ENCODE data around the gene MTX1. TPM values are rescaled to one million over a fixed set of nuclear protein-coding genes. Genes with fewer than 3 reads are reported as not detected.
A peak's percentile ranks its signal among the peaks of the same experiment; 100 is the strongest.

Gene MTX1
- polyA plus RNA-seq, 1 donor (not counting 4 experiments of a cell fraction or from before 2014, with no cell fraction given): 43.4 TPM

- dilution Hi-C loops (cut with MboI; ENCODE audit: extremely low pct_ligation_motif_present, low sequenced_read_pairs): no loop called here
- TF ChIP-seq CTCF (optimal IDR thresholded peaks at IDR 0.05 in 1 of 3, IDR thresholded peaks at IDR 0.05 in 1 of 3, conservative IDR thresholded peaks at IDR 0.05 in 1 of 3; ENCODE audit: extremely low read depth in 1 of 3, insufficient read depth in 2 of 3, low read length in 3 of 3) (no peak), EZH2 (IDR thresholded peaks at IDR 0.05; ENCODE audit: low read length) (no peak)
Observed at GRCh38 chr1:155171836-155172731, 36.4 kb upstream of the MTX1 start.

GRCh38 chr1:155172732-155173477, 35.6 kb upstream of the MTX1 start, which contains the start of gene KRTCAP2:
TSS of gene KRTCAP2 (minus strand) at chr1:155173304. CDS start at chr1:155173224, 80 bp downstream.
- no peaks in the 10 kb centered on the region for H4K20me1 ChIP-seq (ENCODE audit: control insufficient read depth, extremely low read depth, insufficient read depth, low read length)
- H3K4me3 ChIP-seq (ENCODE audit: control insufficient read depth in 2 of 3, extremely low read depth in 1 of 3, insufficient read depth in 2 of 3, low read depth in 1 of 3, low read length in 3 of 3): peak within 1 kb of the TSS; percentile 69 to 94 (median 90)
- no peak for TF ChIP-seq EZH2 (IDR thresholded peaks at IDR 0.05; ENCODE audit: low read length)
- peak; percentile 96 to 98 (median 97) for TF ChIP-seq CTCF (optimal IDR thresholded peaks at IDR 0.05 in 1 of 3, IDR thresholded peaks at IDR 0.05 in 1 of 3, conservative IDR thresholded peaks at IDR 0.05 in 1 of 3; ENCODE audit: extremely low read depth in 1 of 3, insufficient read depth in 2 of 3, low read length in 3 of 3)
- H3K27me3 ChIP-seq (ENCODE audit: control insufficient read depth, extremely low read depth, insufficient read depth, low read length): no peaks in the 10 kb centered on the region
- H3K27ac ChIP-seq (ENCODE audit: control insufficient read depth, insufficient read depth, low read length): peak within 1 kb of the TSS; percentile 86
- peak within 1 kb of the TSS; percentile 90 for H2AFZ ChIP-seq (ENCODE audit: control insufficient read depth, low read length)
- dilution Hi-C loops (cut with MboI; ENCODE audit: extremely low pct_ligation_motif_present, low sequenced_read_pairs): no loop called here
- peak within 1 kb of the TSS; percentile 82 for H3K4me2 ChIP-seq (ENCODE audit: control insufficient read depth, extremely low read depth, insufficient read depth, low read depth, low read length)
- peaks cover 23% of the 10 kb centered on the region for H3K4me1 ChIP-seq (ENCODE audit: control insufficient read depth, extremely low read depth, insufficient read depth, low read length)
- no peaks in the 10 kb centered on the region for H3K9me3 ChIP-seq (ENCODE audit: control insufficient read depth, low read depth, low read length)
- H3K36me3 ChIP-seq (ENCODE audit: control insufficient read depth in 2 of 2, extremely low read depth in 1 of 2, insufficient read depth in 2 of 2, low read length in 2 of 2): peaks cover 14 to 17% of the 10 kb centered on the region in 2 experiments
- H3K9me1 ChIP-seq (ENCODE audit: control insufficient read depth, extremely low read depth, insufficient read depth, low read length): no peaks in the 10 kb centered on the region
- DNase-seq (ENCODE audit: low read depth, low spot score) (peak; percentile 84), FAIRE-seq (peak; percentile 32)
- peaks cover 16% of the 10 kb centered on the region for H3K79me2 ChIP-seq (ENCODE audit: control insufficient read depth, insufficient read depth, low read length)
- peak within 1 kb of the TSS; percentile 92 for H3K9ac ChIP-seq (ENCODE audit: control insufficient read depth, extremely low read depth, insufficient read depth, low read length)

More at GRCh38 chr1:155171836-155172731, 36.4 kb upstream of the MTX1 start:
- FAIRE-seq (no peak), DNase-seq (ENCODE audit: low read depth, low spot score) (no peak)
- Histone ChIP-seq H4K20me1 (ENCODE audit: control insufficient read depth, extremely low read depth, insufficient read depth, low read length) (no peaks in the 10 kb centered on the region), H3K4me3 (ENCODE audit: control insufficient read depth in 2 of 3, extremely low read depth in 1 of 3, insufficient read depth in 2 of 3, low read depth in 1 of 3, low read length in 3 of 3) (peak overlapping the region; percentile 69 to 94 (median 90)), H2AFZ (ENCODE audit: control insufficient read depth, low read length) (peak overlapping the region; percentile 87), H3K9me1 (ENCODE audit: control insufficient read depth, extremely low read depth, insufficient read depth, low read length) (no peaks in the 10 kb centered on the region), H3K27me3 (ENCODE audit: control insufficient read depth, extremely low read depth, insufficient read depth, low read length) (no peaks in the 10 kb centered on the region), H3K9ac (ENCODE audit: control insufficient read depth, extremely low read depth, insufficient read depth, low read length) (peak overlapping the region; percentile 92), H3K9me3 (ENCODE audit: control insufficient read depth, low read depth, low read length) (no peaks in the 10 kb centered on the region), H3K36me3 (ENCODE audit: control insufficient read depth in 2 of 2, extremely low read depth in 1 of 2, insufficient read depth in 2 of 2, low read length in 2 of 2) (peaks cover 10 to 13% of the 10 kb centered on the region in 2 experiments), H3K27ac (ENCODE audit: control insufficient read depth, insufficient read depth, low read length) (peak overlapping the region; percentile 86), H3K79me2 (ENCODE audit: control insufficient read depth, insufficient read depth, low read length) (peaks cover 16% of the 10 kb centered on the region), H3K4me1 (ENCODE audit: control insufficient read depth, extremely low read depth, insufficient read depth, low read length) (peaks cover 24% of the 10 kb centered on the region), H3K4me2 (ENCODE audit: control insufficient read depth, extremely low read depth, insufficient read depth, low read depth, low read length) (peak overlapping the region; percentile 82)

All from keratinocyte (primary cell).